ENCODE results near the gene RGL1. TPM values are rescaled to one million over a fixed set of nuclear protein-coding genes. Genes with fewer than 3 reads are reported as not detected.

Gene RGL1
- total RNA-seq, 1 donor from 2014 or later, result 3.0 TPM

DNA sequence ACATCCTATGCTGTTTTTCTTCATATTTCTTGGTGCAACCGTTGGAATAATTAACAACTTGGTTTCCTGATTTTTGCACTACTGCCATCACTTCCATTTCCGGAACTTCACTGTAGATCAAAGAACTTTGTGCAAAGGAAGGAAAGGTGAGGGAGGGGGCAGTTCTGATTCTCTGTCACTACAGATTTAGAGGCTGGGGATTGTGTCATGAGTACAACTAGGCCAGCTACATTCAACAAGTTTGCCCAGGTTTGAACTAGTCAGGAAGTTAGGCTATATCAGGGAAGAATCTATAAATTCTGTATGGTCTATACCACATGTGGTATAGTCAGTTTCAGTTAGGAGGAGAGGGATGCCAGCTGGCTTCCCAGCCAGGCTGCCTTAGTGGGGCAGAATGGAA is 84.2 kb downstream of the RGL1 start:
- DNase-seq (no peak), ATAC-seq (ENCODE audit: low read depth) (no peak)
- TF ChIP-seq, protein P1, sequence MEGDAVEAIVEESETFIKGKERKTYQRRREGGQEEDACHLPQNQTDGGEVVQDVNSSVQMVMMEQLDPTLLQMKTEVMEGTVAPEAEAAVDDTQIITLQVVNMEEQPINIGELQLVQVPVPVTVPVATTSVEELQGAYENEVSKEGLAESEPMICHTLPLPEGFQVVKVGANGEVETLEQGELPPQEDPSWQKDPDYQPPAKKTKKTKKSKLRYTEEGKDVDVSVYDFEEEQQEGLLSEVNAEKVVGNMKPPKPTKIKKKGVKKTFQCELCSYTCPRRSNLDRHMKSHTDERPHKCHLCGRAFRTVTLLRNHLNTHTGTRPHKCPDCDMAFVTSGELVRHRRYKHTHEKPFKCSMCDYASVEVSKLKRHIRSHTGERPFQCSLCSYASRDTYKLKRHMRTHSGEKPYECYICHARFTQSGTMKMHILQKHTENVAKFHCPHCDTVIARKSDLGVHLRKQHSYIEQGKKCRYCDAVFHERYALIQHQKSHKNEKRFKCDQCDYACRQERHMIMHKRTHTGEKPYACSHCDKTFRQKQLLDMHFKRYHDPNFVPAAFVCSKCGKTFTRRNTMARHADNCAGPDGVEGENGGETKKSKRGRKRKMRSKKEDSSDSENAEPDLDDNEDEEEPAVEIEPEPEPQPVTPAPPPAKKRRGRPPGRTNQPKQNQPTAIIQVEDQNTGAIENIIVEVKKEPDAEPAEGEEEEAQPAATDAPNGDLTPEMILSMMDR (IDR thresholded peaks at IDR 0.05), result no peak
- ChIA-PET CTCF (interaction anchor here (2.8 kb wide), 1 partner anchor 27 kb away, joined by 7 read pairs; no protein-coding TSS in a partner anchor), POLR2A (no interaction called here)
- Mint-ChIP-seq H3K27me3 (peaks cover 2% of the 10 kb centered on the region), H3K36me3 (ENCODE audit: low read depth) (no peaks in the 10 kb centered on the region), H3K4me3 (no peak overlapping the region), H3K9me3 (no peaks in the 10 kb centered on the region), H3K27ac (no peak overlapping the region), H3K4me1 (peaks cover 8% of the 10 kb centered on the region)
- intact Hi-C loops (cut with micrococcal nuclease), result no loop called here

DNA sequence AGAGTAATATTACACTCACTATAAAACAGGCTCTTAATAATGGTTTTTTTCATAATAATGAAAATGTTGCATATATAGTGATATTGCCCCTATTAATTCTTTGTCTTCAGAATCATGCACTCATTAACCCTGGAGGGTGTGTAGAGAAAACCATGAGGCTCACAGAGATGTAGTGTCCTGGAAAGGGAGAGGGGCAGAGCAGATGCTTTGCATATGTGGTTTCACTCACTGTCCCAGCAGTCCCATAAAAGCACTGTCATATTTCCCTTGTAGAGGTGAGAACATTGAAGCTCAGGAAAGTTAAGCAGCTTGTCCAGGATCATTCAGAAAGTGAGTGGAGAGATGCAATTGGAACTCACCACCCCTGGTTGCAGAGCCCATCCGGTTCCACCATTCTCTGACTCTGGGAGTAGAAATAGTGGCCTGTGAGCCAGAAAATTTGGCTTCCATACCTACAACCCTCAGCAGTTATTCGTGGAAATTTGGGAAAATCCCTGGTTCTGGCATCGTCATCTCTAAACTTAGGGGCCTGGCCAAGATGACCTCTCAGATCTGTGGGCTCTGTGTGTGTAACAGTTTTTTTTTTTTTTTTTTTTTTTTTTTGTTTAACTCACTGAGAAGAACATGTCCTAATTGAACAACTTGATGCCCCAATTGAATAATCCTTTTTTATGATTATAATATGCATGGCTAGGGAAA is 86.4 kb downstream of the RGL1 start:
- TF ChIP-seq, protein P1 (IDR thresholded peaks at IDR 0.05), result no peak
- ChIA-PET CTCF (interaction anchor here (0.7 to 2.8 kb wide), 2 partner anchors 24 to 25 kb away, joined by 3 to 7 read pairs; no protein-coding TSS in a partner anchor), POLR2A (interaction anchor here (1.2 kb wide), 1 partner anchor 11 kb away, joined by 4 read pairs; no protein-coding TSS in a partner anchor)
- no peaks in the 10 kb centered on the region for H3K9me3 Mint-ChIP-seq
- no peaks in the 10 kb centered on the region for H3K36me3 Mint-ChIP-seq (ENCODE audit: low read depth)
- H3K4me3 Mint-ChIP-seq, result no peak overlapping the region
- ATAC-seq (ENCODE audit: low read depth) (no peak), DNase-seq (no peak)
- peaks cover 16% of the 10 kb centered on the region for H3K4me1 Mint-ChIP-seq
- no peak overlapping the region for H3K27ac Mint-ChIP-seq
- H3K27me3 Mint-ChIP-seq, result peaks cover 2% of the 10 kb centered on the region
- intact Hi-C loops (cut with micrococcal nuclease), result no loop called here

DNA sequence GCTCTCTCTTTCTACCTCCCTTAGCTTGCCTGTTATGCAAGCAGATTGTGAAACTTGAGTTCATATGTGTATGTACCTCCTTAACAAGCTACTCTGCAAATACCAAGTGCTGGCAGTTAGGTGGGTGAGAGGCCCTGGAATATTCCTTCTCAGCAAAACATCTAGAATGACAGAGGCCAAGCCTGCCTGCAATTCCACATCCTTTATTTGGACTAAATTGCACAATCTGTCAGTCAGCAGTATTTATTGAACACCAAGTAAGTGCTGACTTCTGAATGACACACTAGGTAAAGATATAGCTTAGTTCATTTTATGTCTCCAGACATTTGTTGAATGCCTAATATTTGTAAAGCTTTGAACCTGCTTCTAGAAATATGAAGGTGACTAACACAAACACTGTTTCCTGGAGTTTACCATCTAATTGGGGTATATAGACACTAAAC is 87.5 kb downstream of the RGL1 start:
- H3K4me1 Mint-ChIP-seq, result peaks cover 26% of the 10 kb centered on the region
- H3K9me3 Mint-ChIP-seq, result no peaks in the 10 kb centered on the region
- intact Hi-C loops (cut with micrococcal nuclease), result no loop called here
- TF ChIP-seq, protein P1 (IDR thresholded peaks at IDR 0.05), result no peak
- H3K27ac Mint-ChIP-seq, result no peak overlapping the region
- ATAC-seq (ENCODE audit: low read depth) (no peak), DNase-seq (no peak)
- ChIA-PET POLR2A (interaction anchor here (1.0 to 1.5 kb wide), 3 partner anchors 10 to 253 kb away, joined by 4 read pairs; no protein-coding TSS in a partner anchor), CTCF (interaction anchor here (0.9 to 1.2 kb wide), 2 partner anchors 208 to 237 kb away, joined by 4 read pairs; no protein-coding TSS in a partner anchor)
- H3K4me3 Mint-ChIP-seq, result no peak overlapping the region
- peaks cover 2% of the 10 kb centered on the region for H3K27me3 Mint-ChIP-seq
- H3K36me3 Mint-ChIP-seq (ENCODE audit: low read depth), result no peaks in the 10 kb centered on the region

DNA sequence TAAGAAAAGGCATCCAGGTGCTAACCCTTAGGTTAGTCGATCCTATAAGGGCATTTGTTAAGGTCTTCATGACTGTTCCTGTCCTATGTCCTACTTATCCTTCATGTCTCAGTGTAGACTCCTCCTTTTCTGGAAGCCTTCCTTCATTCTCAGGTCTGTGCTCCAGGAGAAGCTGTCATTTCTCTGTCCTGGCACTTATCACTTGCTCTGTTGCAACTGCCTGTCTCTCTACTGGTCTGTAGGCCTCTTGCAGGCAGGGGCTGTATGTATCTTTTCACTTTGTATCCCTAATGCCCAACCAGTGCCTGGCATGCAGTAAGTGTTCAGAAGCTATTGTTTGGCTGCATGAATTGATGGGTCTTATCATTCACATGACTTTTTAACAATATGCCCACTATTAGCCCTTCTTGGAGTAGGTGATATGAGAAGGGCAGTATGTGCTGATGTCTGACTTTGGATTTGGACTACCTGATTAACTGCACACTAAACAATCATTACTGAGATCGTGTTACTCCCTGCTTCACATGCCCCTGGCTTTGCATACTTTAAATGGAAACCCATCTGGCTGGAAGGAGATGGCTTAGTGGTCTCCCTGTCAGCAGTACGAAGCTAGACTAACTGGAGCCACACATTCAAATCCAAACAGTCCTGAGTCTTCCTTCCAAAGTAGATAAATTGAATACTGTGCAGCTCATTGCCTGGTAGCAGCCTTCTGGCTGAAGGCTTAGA is 88.8 kb downstream of the RGL1 start:
- Mint-ChIP-seq H3K9me3 (no peaks in the 10 kb centered on the region), H3K27ac (no peak overlapping the region)

More for the DNA sequence above, 88.8 kb downstream of the RGL1 start:
- ChIA-PET CTCF (interaction anchor here (0.8 kb wide), 1 partner anchor 22 kb away, joined by 3 read pairs; no protein-coding TSS in a partner anchor), POLR2A (interaction anchor here (1.5 kb wide), 1 partner anchor 18 kb away, joined by 4 read pairs; no protein-coding TSS in a partner anchor)
- intact Hi-C loops (cut with micrococcal nuclease), result no loop called here
- TF ChIP-seq, protein P1 (IDR thresholded peaks at IDR 0.05), result no peak
- ATAC-seq (ENCODE audit: low read depth) (no peak), DNase-seq (no peak)
- H3K27me3 Mint-ChIP-seq, result peaks cover 2% of the 10 kb centered on the region
- peaks cover 30% of the 10 kb centered on the region for H3K4me1 Mint-ChIP-seq
- H3K36me3 Mint-ChIP-seq (ENCODE audit: low read depth), result no peaks in the 10 kb centered on the region
- no peak overlapping the region for H3K4me3 Mint-ChIP-seq
